ENCODE results near the gene CCDC149. TPM values are rescaled to one million over a fixed set of nuclear protein-coding genes. Genes with fewer than 3 reads are reported as not detected.

CCDC149 gene
- total and polyA plus RNA-seq, 7 donors: 2.1 to 10.8 (median 7.8) TPM

GRCh38 chr4:24922416-24922815 lies 9.6 kb upstream of the CCDC149 start:
- no peak for DNase-seq
- intact Hi-C loops (cut with DNase I): no loop called here
- no peak for ATAC-seq

GRCh38 chr4:24921491-24921890 lies 8.6 kb upstream of the CCDC149 start:
- intact Hi-C loops (cut with DNase I): no loop called here
- TF ChIP-seq CTCF (IDR thresholded peaks at IDR 0.05): no peak
- ATAC-seq: no peak
- no peak for DNase-seq
- 77 to 79% (median 77%) methylated on average over 6 of the region's 6 CpGs for WGBS, 3 donors
- Histone ChIP-seq H3K4me1 (no peaks in the 10 kb centered on the region), H3K9me3 (peaks cover 4% of the 10 kb centered on the region), H3K4me3 (no peak overlapping the region), H3K27me3 (ENCODE audit: insufficient read depth in 3 of 3, low read length in 2 of 3) (no peaks in the 10 kb centered on the region), H3K36me3 (ENCODE audit: insufficient read depth in 1 of 2, low read depth in 1 of 2) (no peaks in the 10 kb centered on the region), H3K27ac (no peak overlapping the region)

More at GRCh38 chr4:24922416-24922815, 9.6 kb upstream of the CCDC149 start:
- Histone ChIP-seq H3K4me3 (no peak overlapping the region), H3K27me3 (ENCODE audit: insufficient read depth in 3 of 3, low read length in 2 of 3) (no peaks in the 10 kb centered on the region), H3K4me1 (no peaks in the 10 kb centered on the region), H3K36me3 (ENCODE audit: insufficient read depth in 1 of 2, low read depth in 1 of 2) (no peaks in the 10 kb centered on the region), H3K9me3 (peaks cover 4% of the 10 kb centered on the region), H3K27ac (no peak overlapping the region)
- no peak for TF ChIP-seq CTCF (IDR thresholded peaks at IDR 0.05)
- WGBS, 3 donors: 66 to 80% (median 68%) methylated on average over 4 of the region's 4 CpGs

- intact Hi-C loops (cut with DNase I): no loop called here
- Histone ChIP-seq H3K27ac (no peak overlapping the region), H3K4me1 (no peaks in the 10 kb centered on the region), H3K27me3 (ENCODE audit: insufficient read depth in 3 of 3, low read length in 2 of 3) (no peaks in the 10 kb centered on the region), H3K9me3 (peaks cover 4% of the 10 kb centered on the region), H3K36me3 (ENCODE audit: insufficient read depth in 1 of 2, low read depth in 1 of 2) (no peaks in the 10 kb centered on the region), H3K4me3 (no peak overlapping the region)
- WGBS, 3 donors: 94 to 100% (median 95%) methylated on average over 2 of the region's 2 CpGs
- no peak for DNase-seq
- no peak for ATAC-seq
- TF ChIP-seq CTCF (IDR thresholded peaks at IDR 0.05): no peak
Measured at GRCh38 chr4:24920008-24920407, 7.2 kb upstream of the CCDC149 start.

DNA sequence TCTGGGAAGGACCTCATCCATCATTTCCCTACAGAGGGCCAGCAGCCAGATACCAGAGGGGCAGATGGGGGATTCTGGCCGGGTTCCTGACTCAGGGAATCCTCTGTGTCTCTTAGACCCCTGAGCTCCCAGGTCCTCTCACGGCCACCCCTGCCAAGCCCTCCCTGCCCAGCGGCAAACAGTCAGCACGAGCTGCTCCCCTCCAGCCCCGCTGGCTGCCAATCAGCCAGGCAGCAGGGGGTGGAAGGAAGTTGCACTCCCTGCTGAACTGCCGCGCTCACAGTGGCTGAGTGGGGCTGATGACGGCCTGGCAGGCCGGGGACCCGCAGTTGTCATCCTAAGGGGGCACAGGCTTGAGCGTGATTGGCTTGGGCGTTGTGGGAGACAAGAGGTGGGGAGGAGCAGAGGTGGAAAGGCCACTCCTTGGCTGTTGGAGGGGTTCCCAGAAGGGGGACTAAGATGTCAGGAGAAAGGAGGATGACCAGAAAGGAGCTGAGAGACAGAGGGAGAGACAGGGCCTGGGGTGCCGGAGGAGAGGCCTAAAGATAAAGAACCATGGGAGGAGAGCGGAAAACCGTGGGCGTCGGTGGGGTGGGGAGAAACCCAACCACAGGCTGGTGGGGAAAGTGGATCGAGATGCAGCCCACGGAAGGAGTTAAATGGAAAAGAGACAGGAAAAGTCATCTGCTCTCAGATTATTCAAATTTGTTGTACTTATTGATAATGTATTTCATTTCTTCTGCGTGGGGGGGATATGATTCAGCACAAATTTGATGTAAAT lies 4.4 kb upstream of the CCDC149 start:
- no peak overlapping the region for H3K4me3 ChIP-seq
- intact Hi-C loops (cut with DNase I): loop anchor here in 1 of 2 donors (10.0 kb wide), 1 partner anchor 332 kb away; the partner anchor contains the start of gene DHX15
- no peak for TF ChIP-seq CTCF (IDR thresholded peaks at IDR 0.05)
- H3K27ac ChIP-seq: no peak overlapping the region
- no peaks in the 10 kb centered on the region for H3K36me3 ChIP-seq (ENCODE audit: insufficient read depth in 1 of 2, low read depth in 1 of 2)
- ATAC-seq: no peak
- H3K27me3 ChIP-seq (ENCODE audit: insufficient read depth in 3 of 3, low read length in 2 of 3): no peaks in the 10 kb centered on the region
- no peaks in the 10 kb centered on the region for H3K4me1 ChIP-seq
- DNase-seq: no peak
- peaks cover 4% of the 10 kb centered on the region for H3K9me3 ChIP-seq
- 73 to 82% (median 75%) methylated on average over 20 of the region's 20 CpGs for WGBS, 3 donors

All from psoas muscle (tissue), 8 donors.